NK-92 (cell line): ENCODE results near the gene SET.

Experiments used
- DNase-seq: peaks from one replicate; lab custom pipeline; 2025; ENCODE audit not compliant: unreplicated experiment; lab: John Stamatoyannopoulos, UW

The SET gene

GRCh38 chr9:128707446-128707845 is 18.4 kb downstream of the SET start:
- DNase-seq = no peak

- no peak for DNase-seq
Measured at GRCh38 chr9:128712451-128713410, 23.7 kb downstream of the SET start.

GRCh38 chr9:128713411-128713780 is 24.4 kb downstream of the SET start:
- DNase-seq = no peak

DNA sequence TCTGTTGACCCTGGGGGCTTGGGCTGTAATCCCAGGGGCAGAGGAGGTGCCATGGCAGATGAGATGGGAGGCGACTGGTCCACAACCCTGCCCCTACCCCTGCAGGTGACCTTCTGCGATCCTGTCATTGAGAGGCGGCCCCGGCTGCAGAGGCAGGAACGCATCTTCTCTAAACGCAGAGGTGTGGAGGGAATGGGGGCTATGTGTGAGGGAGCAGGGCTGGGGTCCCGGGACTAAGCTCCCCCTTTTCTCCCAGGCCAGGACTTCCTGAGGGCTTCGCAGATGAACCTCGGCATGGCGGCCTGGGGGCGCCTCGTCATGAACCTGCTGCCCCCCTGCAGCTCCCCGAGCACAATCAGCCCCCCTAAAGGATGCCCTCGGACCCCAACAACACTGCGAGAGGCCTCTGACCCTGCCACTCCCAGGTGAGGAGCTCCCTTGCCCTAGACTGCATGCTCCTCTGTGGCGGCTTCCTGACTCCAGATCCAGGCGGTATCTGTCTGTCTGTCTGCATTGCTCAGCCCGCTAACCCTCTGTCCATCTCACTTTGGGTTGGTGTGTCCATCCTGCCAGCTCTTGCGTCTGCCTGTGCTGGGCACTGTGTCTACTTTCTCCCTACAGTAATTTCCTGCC is 25.0 kb downstream of the SET start:
- DNase-seq = no peak

DNA sequence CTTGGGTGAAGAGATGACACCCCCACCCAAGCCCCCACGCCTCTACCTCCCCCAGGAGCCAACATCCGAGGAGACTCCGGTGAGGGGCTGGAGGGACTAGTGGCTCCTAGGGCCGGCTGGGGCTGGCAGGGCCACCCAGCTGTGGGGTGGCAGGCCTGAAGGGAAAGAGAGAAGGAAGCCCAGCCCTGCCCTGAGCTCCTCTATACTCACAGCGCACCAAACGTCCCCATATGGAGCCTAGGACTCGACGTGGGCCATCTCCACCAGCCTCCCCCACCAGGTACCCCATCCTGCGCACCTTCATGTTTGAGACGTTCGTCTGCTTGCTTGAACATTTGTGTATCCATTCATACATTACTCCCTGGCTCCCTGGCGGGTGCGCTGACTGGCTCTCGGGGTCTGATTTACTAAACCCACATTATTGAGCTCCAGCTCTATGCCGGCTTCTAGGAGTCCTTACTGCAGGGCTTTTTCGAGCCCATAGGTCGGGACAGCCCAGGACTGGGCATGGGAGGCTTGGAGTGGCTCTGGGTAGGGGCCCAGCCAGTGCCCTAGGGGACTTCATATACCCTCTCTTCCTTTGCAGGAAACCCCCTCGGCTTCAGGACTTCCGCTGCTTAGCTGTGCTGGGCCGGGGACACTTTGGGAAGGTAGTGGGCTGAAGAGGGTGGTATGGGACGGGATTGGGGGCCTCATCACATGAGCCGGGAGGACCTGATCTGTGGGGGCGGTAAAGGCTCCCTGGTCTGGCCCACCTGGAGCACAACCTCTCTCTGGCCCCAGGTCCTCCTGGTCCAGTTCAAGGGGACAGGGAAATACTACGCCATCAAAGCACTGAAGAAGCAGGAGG is 25.8 kb downstream of the SET start:
- no peak for DNase-seq

- DNase-seq = no peak
Measured at GRCh38 chr9:128715436-128715750, 26.4 kb downstream of the SET start.

DNA sequence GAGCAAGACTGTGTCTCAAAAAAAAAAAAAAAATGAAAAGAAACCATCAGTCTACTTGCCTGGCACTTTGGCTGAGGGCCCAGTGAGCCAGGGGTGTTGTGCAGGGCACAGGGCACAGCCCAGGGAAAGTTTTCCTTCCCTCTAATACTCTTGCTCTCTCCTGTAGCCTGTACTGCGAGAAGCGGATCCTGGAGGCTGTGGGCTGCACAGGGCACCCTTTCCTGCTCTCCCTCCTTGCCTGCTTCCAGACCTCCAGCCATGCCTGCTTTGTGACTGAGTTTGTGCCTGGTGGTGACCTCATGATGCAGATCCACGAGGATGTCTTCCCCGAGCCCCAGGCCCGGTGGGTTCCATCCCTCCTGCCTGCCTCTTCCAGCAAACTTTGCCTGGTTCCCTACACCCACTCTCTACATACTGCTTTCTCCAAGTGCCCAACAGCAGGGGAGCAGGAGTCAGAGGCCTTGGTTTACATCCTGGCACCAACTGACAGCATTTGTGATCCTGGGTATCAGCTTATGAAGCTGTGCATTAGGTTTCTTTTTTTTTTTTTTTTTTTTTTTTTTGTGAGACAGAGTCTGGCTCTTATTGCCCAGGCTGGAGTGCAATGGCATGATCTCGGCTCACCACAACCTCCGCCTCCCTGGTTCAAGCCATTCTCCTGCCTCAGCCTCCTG is 27.7 kb downstream of the SET start:
- DNase-seq = no peak

DNA sequence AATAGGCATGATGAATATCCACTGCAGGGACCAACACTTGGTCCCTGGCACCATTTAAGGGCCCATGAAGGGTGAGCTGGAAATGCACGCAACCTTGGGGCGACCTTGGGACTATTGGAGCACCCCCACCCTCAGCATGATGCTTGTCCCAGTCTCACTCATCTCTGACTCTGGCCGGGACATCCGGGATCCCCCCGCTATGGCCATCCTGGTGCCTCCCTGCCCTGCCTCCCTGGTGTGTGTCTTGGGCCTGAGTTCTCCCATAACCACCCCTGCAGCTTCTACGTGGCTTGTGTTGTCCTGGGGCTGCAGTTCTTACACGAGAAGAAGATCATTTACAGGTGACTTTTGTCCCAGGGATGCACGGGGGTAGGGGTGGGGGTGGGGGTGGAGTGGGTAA is 29.0 kb downstream of the SET start:
- no peak for DNase-seq

DNA sequence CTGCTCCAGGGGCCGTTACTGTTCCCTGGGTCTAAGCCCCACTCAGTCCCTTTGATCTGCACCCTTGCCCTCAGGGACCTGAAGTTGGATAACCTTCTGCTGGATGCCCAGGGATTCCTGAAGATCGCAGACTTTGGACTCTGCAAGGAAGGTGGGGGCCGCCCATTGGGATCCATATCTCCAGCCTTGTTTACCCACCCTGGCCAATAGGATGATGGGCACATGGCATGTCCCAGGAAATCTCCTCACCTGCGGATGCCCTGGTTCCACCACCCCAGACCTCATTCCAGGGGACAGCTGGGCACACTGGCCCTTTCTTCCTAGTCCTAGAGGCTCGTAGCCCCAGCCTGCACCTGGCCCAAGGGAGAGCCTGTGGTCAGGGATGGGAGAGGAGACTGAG is 29.5 kb downstream of the SET start:
- DNase-seq = no peak

GRCh38 chr9:128719919-128720605 is 31.0 kb downstream of the SET start:
- no peak for DNase-seq

DNA sequence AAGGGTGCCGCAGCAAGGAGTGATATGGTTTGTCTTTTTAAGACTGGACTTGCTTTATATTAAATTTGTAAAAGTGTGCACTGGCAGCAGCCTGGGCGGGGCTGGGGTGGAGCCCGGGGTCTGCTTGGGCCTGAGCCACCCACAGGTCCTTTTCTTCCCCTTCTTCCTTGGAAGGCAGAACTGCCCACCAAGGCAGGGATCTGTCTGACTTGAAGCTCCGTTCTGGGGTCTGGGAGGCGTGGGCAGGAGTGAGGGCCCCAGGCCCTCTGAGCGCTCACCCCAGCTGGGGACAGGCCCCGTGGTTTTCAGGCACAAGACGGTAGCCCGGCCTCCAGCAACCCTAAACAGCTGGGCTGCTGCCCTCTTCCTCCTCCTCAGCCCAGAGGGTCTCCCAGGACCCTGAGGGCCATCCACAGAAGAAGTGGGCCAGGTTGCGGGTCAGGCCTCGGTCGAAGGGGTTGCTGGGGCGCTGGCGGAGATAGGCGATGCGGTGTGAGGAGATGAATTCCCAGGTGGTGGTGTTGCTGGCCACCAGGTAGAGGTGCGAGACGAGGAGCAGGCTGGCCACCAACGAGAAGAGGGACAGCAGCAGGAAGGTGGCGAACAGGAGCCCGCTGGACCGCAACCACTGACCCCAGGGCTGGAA is 31.9 kb downstream of the SET start:
- no peak for DNase-seq

DNA sequence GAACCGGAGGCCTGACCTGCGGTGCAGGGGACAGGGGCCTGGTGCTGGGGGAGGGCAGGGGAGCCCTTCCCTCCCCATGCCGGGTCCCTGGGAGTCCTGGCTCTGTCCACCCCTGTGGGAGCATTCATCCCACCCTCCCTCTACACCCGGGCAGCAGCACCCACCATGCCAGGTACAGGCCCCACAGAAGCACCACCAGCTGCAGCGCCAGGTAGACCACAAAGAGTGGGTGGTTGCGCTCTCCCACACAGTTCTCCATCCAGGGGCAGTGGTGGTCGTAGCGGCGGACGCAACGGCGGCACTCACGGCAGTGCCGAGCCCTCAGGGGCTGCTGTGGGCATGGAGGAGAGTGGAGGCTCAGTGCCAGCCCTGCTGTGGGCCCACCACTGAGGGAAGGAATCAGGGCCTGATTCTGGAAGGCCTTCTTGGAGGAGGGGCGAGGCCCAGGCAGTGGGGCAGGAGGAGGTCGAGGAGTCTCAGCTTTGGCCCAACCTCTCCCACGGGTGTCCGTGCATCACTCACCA is 32.5 kb downstream of the SET start:
- DNase-seq = no peak

DNA sequence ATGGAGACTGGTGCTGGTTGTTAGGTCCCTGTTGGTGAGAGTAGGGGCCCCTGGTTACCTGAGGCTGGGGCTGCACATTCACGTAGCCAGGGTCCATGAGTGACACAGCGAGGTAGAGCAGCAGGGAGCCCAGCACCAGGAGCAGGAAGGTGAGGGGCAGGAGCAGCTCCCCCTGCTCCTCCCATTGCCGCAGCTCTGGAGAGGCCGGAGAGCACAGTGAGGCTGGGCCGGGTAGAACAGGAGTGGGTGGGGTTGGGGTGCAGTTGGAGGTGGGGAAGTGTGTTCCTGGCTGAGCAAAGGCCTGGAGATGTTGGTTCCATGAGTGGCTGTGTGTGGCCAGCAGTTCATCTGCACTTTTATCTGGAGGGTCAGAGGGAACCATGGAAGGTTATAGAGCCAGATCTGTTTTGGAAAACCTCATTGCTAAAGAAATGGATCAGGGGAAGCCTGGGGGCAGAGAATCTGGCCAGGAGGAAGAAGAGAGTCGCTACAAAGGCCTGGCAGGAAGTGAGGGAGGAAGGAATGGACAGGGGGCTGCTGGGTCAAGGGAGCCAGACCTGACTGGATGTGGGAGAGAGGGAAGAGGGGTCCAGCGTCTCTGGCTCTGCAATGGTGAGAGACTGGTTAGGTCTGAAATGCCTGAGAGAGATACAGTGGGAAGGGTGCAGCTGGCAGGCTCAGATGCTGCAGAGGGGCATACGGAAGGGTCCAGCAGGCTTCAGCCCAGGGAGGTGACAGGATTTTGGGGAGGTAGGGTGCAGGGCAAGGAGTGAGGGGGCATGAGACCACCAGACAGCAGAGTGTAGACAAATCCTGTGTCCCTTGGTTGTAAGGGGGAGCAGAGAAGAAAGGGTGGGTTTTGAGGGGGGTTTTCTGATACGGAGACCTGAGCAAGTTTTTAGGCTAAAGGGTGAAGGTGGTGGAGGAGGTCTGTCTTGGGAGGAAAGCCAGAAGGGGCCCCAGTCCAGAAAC is 33.6 kb downstream of the SET start:
- DNase-seq = no peak

DNA sequence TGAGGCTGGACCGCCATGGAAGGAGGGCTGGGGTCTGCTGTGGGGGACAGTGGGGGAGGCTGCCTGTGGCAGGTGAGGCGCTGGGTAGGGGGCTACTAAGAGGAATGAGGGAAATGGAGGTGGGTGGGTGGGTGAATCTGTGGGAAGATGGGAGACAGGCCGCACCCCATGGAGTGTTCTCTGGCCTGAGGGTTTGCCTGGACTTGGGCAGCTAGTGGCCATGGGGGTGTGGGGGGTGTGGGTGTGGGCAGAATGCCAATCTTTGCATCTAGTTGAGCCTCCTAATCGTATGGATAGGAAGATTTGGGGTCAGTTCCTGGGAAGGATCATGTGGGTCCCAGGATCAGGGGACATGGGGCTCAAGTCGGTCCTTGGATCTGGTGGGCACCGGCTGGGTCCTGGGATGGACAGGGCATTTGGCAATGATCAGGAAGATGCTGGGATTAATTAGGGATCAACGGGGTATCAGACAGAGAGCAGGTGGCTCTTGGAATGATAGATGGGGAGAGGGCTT is 34.4 kb downstream of the SET start:
- no peak for DNase-seq

- DNase-seq = peak; percentile 94
Measured at GRCh38 chr9:128723866-128724743, 35.1 kb downstream of the SET start, which contains the start of gene ZDHHC12. Gene ZDHHC12 (minus strand): TSS chr9:128724127. CDS start chr9:128724093, 34 bp downstream.

- DNase-seq = no peak
Measured at GRCh38 chr9:128724744-128725211, 35.8 kb downstream of the SET start.

- no peak for DNase-seq
Measured at GRCh38 chr9:128727640-128728248, 38.7 kb downstream of the SET start.
